OCI-LY3 (cell line): ENCODE results near the gene SRPX2.

Experiments used
- H2AFZ ChIP-seq: fragments of 200-600, 300-600 bp; shearing (Covaris generic); 2 replicates; pipeline ENCODE4 v1.6.0; 2014; ENCODE audit warnings: antibody characterized with exemption, low read depth, low read length
- H3K27ac ChIP-seq: fragments of 200-600, 300-600 bp; sonication (generic); 2 replicates; pipeline ENCODE4 v1.5.1; 2014; ENCODE audit warnings: mild to moderate bottlenecking, low read length, moderate library complexity, mixed read lengths
- H3K27me3 ChIP-seq: fragments of 200-600, 300-600 bp; sonication (generic); 2 replicates; pipeline ENCODE4 v1.6.1; 2014; ENCODE audit warnings: low read depth, low read length, mixed read lengths
- H3K36me3 ChIP-seq: fragments of 200-600, 300-600 bp; sonication (generic); replicated peaks from 2 replicates; pipeline ENCODE3; 2014; ENCODE audit warnings: low read depth, low read length, mixed read lengths
- H3K4me1 ChIP-seq: fragments of 300-600, 200-600 bp; sonication (generic); 2 replicates; pipeline ENCODE4 v1.6.1; 2014; ENCODE audit warnings: low read length, mixed read lengths
- H3K4me2 ChIP-seq: fragments of 200-600, 300-600 bp; sonication (generic); 2 replicates; pipeline ENCODE4 v1.6.1; 2014; ENCODE audit warnings: low read length, mixed read lengths
- H3K4me3 ChIP-seq: fragments of 300-600, 200-600 bp; sonication (generic); 2 replicates; pipeline ENCODE4 v1.5.1; 2014; ENCODE audit warnings: antibody characterized with exemption, mild to moderate bottlenecking, low read length, moderate library complexity
- H3K79me2 ChIP-seq: fragments of 300-600, 200-600 bp; shearing (Covaris generic); 2 replicates; pipeline ENCODE4 v1.6.1; 2014; ENCODE audit warnings: mild to moderate bottlenecking, low read length, mixed read lengths
- H3K9ac ChIP-seq: fragments of 300-600, 200-600 bp; shearing (Covaris generic); 2 replicates; pipeline ENCODE4 v1.6.0; 2014; ENCODE audit warnings: mild to moderate bottlenecking, low read length, moderate library complexity
- H3K9me3 ChIP-seq: fragments of 200-600, 300-600 bp; shearing (Covaris generic); 2 replicates; pipeline ENCODE4 v1.6.1; 2014; ENCODE audit warnings: low read length, mixed read lengths; ENCODE audit not compliant: insufficient read depth
- H4K20me1 ChIP-seq: fragments of 200-600, 300-600 bp; sonication (generic); 2 replicates; pipeline ENCODE4 v1.6.1; 2016; ENCODE audit warnings: low read length, mixed read lengths; ENCODE audit not compliant: insufficient read depth
- EZH2phosphoT487 ChIP-seq: fragments of 200-600 bp; shearing (Covaris generic); IDR thresholded peaks from 2 replicates; pipeline ENCODE4 v1.6.1; 2018; ENCODE audit warnings: antibody characterized with exemption, mixed run types, low read depth
- TF ChIP-seq, protein P1 (sequence below): fragments of 200-600, 300-600 bp; sonication (generic); IDR thresholded peaks from 2 replicates; pipeline ENCODE4 v1.5.1; 2014; ENCODE audit warnings: antibody characterized with exemption, low read length, low read depth

Gene SRPX2

GRCh38 chrX:100654261-100654660 is 10.3 kb downstream of the SRPX2 start:
- H3K36me3 ChIP-seq, result no peaks in the 10 kb centered on the region
- 0 out of 2 replicates have a peak overlapping the region, but pooled peaks have one; percentile 1 for H2AFZ ChIP-seq
- peaks cover 12% of the 10 kb centered on the region; the same call in 1 of the 2 replicates for H4K20me1 ChIP-seq
- no peak overlapping the region for H3K9ac ChIP-seq
- H3K4me2 ChIP-seq, result 0 out of 2 replicates have a peak overlapping the region, but pooled peaks have one; percentile 24
- TF ChIP-seq, protein P1, sequence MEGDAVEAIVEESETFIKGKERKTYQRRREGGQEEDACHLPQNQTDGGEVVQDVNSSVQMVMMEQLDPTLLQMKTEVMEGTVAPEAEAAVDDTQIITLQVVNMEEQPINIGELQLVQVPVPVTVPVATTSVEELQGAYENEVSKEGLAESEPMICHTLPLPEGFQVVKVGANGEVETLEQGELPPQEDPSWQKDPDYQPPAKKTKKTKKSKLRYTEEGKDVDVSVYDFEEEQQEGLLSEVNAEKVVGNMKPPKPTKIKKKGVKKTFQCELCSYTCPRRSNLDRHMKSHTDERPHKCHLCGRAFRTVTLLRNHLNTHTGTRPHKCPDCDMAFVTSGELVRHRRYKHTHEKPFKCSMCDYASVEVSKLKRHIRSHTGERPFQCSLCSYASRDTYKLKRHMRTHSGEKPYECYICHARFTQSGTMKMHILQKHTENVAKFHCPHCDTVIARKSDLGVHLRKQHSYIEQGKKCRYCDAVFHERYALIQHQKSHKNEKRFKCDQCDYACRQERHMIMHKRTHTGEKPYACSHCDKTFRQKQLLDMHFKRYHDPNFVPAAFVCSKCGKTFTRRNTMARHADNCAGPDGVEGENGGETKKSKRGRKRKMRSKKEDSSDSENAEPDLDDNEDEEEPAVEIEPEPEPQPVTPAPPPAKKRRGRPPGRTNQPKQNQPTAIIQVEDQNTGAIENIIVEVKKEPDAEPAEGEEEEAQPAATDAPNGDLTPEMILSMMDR, result peak; percentile 43
- TF ChIP-seq EZH2phosphoT487, result no peak
- H3K9me3 ChIP-seq, result no peaks in the 10 kb centered on the region
- no peaks in the 10 kb centered on the region for H3K79me2 ChIP-seq
- H3K4me1 ChIP-seq, result peaks cover 22% of the 10 kb centered on the region
- H3K4me3 ChIP-seq, result no peak overlapping the region
- no peak overlapping the region for H3K27ac ChIP-seq
- peaks cover 43% of the 10 kb centered on the region for H3K27me3 ChIP-seq

DNA sequence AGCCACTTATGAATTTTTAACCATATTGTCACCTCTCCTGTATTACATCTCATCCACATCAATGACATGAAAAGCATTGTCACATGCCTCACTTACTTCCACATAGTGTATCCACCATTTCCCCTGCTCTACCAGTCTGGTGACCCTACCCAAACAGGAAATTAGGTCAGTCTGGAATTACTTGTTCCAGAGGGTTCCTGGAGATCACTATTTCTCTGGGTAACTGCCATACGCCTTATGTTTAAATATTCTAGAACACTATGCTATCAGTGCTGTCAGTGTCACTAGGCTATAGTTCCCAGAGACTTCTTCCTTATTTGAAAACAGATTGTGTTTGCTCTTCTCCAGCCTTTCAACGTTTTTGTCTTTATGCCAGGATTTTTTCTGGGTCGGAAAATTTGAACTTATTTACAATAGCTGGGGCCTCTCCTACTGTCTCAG is 15.0 kb downstream of the SRPX2 start:
- no peaks in the 10 kb centered on the region for H3K36me3 ChIP-seq
- H3K79me2 ChIP-seq, result no peaks in the 10 kb centered on the region
- H3K9ac ChIP-seq, result no peak overlapping the region
- H4K20me1 ChIP-seq, result no peaks in the 10 kb centered on the region
- TF ChIP-seq, protein P1, result no peak
- TF ChIP-seq EZH2phosphoT487, result no peak
- no peaks in the 10 kb centered on the region for H3K9me3 ChIP-seq
- no peak overlapping the region for H2AFZ ChIP-seq
- no peak overlapping the region for H3K27ac ChIP-seq
- H3K4me3 ChIP-seq, result no peak overlapping the region
- H3K4me2 ChIP-seq, result no peak overlapping the region
- H3K4me1 ChIP-seq, result no peaks in the 10 kb centered on the region
- peaks cover 19% of the 10 kb centered on the region for H3K27me3 ChIP-seq

- H3K9ac ChIP-seq, result no peak overlapping the region
- H2AFZ ChIP-seq, result no peak overlapping the region
- H3K4me1 ChIP-seq, result no peaks in the 10 kb centered on the region
- peaks cover 22% of the 10 kb centered on the region for H3K27me3 ChIP-seq
- H3K36me3 ChIP-seq, result no peaks in the 10 kb centered on the region
- H3K27ac ChIP-seq, result no peak overlapping the region
- H3K79me2 ChIP-seq, result no peaks in the 10 kb centered on the region
- TF ChIP-seq EZH2phosphoT487, result no peak
- TF ChIP-seq, protein P1, result no peak
- no peaks in the 10 kb centered on the region for H4K20me1 ChIP-seq
- no peaks in the 10 kb centered on the region for H3K9me3 ChIP-seq
- H3K4me2 ChIP-seq, result no peak overlapping the region
- H3K4me3 ChIP-seq, result no peak overlapping the region
These were observed 15.6 kb downstream of the SRPX2 start for GRCh38 chrX:100659431-100660137.

GRCh38 chrX:100662170-100662569 is 18.2 kb downstream of the SRPX2 start:
- Histone ChIP-seq H3K36me3 (no peaks in the 10 kb centered on the region), H2AFZ (no peak overlapping the region), H4K20me1 (no peaks in the 10 kb centered on the region), H3K4me2 (no peak overlapping the region), H3K79me2 (no peaks in the 10 kb centered on the region), H3K9ac (no peak overlapping the region), H3K27me3 (peaks cover 42% of the 10 kb centered on the region), H3K9me3 (no peaks in the 10 kb centered on the region), H3K4me3 (no peak overlapping the region), H3K4me1 (no peaks in the 10 kb centered on the region), H3K27ac (no peak overlapping the region)
- TF ChIP-seq, protein P1, result no peak
- no peak for TF ChIP-seq EZH2phosphoT487
